Measurements from ENCODE around the gene HOXD11.

DNA sequence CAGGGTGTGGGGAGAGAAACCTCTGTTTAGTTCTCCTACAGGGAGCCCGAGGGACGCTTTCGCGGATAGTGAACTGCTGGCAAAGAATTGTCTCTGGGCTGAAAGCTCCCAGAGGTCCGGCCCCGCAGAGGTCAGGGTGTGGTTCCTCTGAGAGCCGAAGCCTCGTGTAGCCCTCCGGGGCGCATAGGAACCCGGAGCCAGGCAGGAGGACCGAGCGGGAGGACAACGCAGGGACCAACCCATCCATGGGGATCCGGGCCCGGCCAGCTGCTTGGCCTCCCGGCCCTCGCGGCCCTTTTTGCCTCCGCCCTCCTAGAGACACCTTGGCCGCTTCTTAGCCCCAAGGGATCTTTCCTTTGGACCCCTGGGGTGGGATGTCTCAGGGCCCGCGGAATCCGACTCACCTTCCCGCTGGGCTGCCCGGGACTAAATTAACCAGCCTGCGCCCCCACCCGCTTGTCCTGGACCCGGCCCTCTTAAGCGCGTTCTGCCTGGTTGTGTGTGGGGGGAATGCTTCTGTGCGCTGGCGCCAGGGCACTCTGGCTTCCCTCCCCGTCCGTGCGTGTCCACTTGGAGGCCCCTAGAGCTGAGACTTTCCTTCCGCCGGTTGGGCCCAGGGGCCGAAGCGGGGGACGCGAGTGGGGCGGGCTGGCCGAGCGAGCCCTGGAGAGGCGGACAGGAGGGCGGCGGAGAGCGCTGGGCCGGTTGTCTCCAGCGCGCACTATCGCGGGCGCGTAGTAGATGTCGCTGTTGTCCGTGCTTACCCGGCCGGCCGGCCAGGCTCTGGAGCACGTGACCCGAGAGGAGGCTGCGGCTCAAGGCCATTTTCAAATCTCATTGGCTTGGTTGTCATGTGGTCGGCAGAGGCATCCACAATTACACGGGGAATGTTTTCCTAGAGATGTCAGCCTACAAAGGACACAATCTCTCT lies 9.1 kb downstream of the HOXD11 start, which contains the start of gene HOXD10:
- TF ChIP-seq, protein P1, sequence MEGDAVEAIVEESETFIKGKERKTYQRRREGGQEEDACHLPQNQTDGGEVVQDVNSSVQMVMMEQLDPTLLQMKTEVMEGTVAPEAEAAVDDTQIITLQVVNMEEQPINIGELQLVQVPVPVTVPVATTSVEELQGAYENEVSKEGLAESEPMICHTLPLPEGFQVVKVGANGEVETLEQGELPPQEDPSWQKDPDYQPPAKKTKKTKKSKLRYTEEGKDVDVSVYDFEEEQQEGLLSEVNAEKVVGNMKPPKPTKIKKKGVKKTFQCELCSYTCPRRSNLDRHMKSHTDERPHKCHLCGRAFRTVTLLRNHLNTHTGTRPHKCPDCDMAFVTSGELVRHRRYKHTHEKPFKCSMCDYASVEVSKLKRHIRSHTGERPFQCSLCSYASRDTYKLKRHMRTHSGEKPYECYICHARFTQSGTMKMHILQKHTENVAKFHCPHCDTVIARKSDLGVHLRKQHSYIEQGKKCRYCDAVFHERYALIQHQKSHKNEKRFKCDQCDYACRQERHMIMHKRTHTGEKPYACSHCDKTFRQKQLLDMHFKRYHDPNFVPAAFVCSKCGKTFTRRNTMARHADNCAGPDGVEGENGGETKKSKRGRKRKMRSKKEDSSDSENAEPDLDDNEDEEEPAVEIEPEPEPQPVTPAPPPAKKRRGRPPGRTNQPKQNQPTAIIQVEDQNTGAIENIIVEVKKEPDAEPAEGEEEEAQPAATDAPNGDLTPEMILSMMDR (IDR thresholded peaks at IDR 0.05): peak in 3 of 5 experiments; percentile 9 to 40 (median 15)
- TF ChIP-seq POLR2A (IDR thresholded peaks at IDR 0.05): no peak
